ENCODE measurements around the gene ZNF516. TPM values are rescaled to one million over a fixed set of nuclear protein-coding genes. Genes with fewer than 3 reads are reported as not detected.

The ZNF516 gene
- total RNA-seq, 1 donor from 2014 or later, result 14.8 TPM

DNA sequence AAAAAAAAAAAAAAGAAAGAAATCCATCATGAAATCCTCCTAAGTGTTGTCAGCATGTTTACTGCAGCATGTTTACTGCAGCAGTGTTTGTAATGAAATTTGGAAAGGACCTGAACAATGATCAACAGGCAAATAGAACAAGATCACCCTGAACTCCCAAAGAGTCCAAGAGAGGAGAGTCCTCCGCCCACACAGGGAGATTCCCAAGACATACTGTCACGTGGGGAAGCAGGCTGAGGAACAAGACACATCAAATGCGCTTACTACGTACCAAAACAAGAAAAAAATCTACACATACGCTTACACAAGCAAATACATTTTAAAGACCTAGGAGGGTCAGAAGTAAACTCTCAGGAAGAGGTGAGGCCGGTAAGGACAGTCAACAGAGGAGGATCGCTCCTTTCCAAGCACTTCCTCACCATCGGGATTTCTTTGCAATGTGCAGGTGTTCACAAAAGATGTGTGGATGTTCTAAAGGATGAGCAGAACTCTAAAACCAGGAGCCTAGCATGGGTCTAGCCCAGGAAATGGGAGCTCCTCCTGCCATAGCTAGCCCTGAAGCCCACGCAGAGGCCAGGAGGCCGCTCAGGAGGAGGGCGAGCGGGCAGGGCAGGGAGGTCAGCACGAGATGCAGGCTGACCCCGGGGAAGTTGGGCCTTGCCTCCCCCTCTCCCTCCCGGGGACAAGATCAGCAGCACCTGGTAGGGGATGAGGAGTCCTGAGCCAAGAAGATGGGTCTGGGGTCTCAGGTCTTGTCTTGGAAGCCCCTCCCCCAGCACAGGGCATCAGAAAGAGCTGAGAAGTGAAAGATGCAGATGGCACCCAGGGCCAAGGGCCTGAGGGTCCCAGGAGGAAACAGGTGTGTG lies 66.4 kb downstream of the ZNF516 start:
- no peak overlapping the region for H3K4me3 ChIP-seq (ENCODE audit: low read depth, low read length)
- TF ChIP-seq, protein P1, sequence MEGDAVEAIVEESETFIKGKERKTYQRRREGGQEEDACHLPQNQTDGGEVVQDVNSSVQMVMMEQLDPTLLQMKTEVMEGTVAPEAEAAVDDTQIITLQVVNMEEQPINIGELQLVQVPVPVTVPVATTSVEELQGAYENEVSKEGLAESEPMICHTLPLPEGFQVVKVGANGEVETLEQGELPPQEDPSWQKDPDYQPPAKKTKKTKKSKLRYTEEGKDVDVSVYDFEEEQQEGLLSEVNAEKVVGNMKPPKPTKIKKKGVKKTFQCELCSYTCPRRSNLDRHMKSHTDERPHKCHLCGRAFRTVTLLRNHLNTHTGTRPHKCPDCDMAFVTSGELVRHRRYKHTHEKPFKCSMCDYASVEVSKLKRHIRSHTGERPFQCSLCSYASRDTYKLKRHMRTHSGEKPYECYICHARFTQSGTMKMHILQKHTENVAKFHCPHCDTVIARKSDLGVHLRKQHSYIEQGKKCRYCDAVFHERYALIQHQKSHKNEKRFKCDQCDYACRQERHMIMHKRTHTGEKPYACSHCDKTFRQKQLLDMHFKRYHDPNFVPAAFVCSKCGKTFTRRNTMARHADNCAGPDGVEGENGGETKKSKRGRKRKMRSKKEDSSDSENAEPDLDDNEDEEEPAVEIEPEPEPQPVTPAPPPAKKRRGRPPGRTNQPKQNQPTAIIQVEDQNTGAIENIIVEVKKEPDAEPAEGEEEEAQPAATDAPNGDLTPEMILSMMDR (conservative IDR thresholded peaks at IDR 0.05; ENCODE audit: low read depth, low read length), result no peak
- no peak for DNase-seq (ENCODE audit: low read depth)

DNA sequence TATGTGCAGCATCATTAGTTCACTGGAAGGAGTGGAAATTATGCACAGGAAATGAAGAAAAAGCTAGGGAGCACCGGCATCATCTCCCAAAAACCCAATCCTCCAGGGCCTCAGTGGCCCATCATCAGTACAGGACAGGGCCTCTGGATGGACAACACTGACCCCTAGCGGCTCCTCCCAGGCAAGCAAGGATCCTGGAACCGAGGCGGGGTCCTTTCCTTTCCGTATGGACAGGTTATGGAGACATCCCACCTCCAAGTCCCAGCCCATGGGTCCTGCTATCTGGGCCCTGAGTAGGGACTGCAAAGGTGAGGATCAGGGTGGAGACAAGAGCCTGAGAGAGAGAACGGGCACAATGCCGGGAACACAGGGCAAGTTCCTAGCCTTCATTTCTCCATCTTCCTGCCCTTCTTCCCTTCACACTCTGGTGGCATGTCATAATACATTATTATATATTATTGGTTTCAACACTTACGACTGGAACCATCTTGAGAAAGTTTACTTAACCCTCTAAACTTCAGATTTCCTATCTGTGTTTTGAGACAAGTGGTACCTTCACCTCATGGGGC lies 68.2 kb downstream of the ZNF516 start:
- DNase-seq (ENCODE audit: low read depth), result no peak
- TF ChIP-seq, protein P1 (conservative IDR thresholded peaks at IDR 0.05; ENCODE audit: low read depth, low read length), result peak; percentile 92

DNA sequence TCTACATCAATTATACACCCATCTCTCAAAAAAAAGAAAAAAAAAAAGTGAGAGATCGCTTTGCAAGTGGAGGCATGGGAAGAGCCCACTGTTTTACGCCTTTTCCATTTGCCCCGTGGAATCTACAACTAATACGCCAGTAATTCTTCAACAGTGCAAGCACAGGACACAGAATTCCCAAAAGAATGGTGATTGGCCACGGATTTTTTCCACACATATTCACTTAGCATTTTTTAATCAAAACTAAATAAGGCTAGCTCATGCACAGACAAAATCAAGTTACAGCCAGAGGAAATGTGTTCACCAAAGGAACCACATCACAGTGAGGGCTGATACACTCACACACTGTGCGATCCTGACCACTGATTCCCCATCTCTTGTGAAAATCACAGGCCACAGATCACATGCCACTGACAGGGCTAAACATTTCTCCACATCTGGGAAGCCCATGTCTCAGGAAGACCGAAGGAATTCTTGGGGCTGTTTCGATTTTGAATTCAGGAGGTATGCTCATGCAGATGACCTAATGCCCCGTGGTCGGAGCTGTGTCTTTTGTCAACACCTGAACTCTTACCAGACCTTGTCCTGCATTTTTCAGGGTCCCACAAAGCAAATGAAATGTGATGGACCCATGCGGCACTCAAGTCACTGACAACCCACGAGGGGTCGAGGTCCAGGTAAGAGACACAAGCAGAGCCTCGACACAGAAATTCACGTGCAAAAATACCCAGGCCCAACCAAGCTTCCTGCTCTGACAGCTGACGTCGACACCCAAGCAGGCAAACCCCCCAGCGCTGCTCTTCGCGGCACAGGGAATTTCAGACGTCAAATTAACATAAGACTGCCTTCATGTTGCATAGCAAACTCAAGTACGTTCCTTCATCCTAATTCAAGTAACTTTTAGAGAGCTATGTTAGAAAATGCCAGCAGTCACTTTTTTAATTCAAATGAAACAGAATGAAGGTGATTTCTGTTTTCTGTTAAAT lies 69.6 kb downstream of the ZNF516 start:
- H3K4me3 ChIP-seq (ENCODE audit: low read depth, low read length), result no peak overlapping the region
- DNase-seq (ENCODE audit: low read depth), result no peak
- TF ChIP-seq, protein P1 (conservative IDR thresholded peaks at IDR 0.05; ENCODE audit: low read depth, low read length), result no peak

More for the DNA sequence above, 68.2 kb downstream of the ZNF516 start:
- H3K4me3 ChIP-seq (ENCODE audit: low read depth, low read length), result no peak overlapping the region

GRCh38 chr18:76422838-76423237 lies 72.2 kb downstream of the ZNF516 start:
- TF ChIP-seq, protein P1 (conservative IDR thresholded peaks at IDR 0.05; ENCODE audit: low read depth, low read length), result no peak
- no peak overlapping the region for H3K4me3 ChIP-seq (ENCODE audit: low read depth, low read length)
- no peak for DNase-seq (ENCODE audit: low read depth)

DNA sequence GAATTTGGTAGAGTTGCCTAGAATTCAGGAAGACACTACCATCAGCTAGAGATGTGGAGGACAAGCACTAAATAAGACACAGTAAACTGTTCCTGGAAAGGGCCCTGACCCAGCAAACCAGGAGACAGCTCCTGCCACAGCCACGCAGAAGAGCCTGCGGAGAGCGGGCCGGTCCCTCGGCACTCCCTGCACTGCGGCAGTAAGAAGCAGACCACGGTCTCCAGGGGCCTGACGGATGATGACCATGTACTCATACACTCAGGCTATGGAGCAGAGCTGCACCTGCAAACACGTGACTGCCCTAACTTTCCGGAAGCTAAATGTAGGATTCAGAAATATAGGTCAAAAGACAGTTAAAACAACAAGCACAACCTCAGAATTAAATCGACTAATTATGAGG lies 72.9 kb downstream of the ZNF516 start:
- no peak overlapping the region for H3K4me3 ChIP-seq (ENCODE audit: low read depth, low read length)
- no peak for DNase-seq (ENCODE audit: low read depth)
- TF ChIP-seq, protein P1 (conservative IDR thresholded peaks at IDR 0.05; ENCODE audit: low read depth, low read length), result no peak

DNA sequence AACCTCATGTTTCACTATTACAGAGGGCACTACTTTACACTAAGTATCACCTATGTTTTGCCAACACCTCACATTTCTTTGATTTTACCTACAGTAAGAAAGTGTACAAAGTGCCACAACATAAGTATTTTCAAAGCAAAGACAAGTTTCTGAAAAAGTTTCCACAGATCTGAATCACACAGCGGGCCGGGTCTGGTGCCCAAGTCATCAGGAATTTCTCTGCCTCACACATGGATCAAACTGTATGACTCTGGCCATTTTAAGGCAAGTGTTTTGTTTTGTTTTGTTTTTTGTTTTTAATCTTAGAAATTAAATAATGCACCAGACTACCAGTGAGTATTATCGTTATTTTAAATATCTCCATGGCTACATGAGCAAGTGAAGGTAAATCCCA lies 73.4 kb downstream of the ZNF516 start:
- H3K4me3 ChIP-seq (ENCODE audit: low read depth, low read length), result no peak overlapping the region
- TF ChIP-seq, protein P1 (conservative IDR thresholded peaks at IDR 0.05; ENCODE audit: low read depth, low read length), result no peak
- DNase-seq (ENCODE audit: low read depth), result no peak
